ENCODE data around the gene ABI3BP. TPM values are rescaled to one million over a fixed set of nuclear protein-coding genes. Genes with fewer than 3 reads are reported as not detected.

The ABI3BP gene
- polyA plus RNA-seq, 1 of the 3 experiments (the other 2 are of a cell fraction): 8.4 TPM

- H3K27me3 ChIP-seq (ENCODE audit: insufficient read depth): no peaks in the 10 kb centered on the region
- H3K36me3 ChIP-seq (replicated peaks in 1 of 2; ENCODE audit: control insufficient read depth in 1 of 2, insufficient read depth in 2 of 2, low read length in 1 of 2): no peaks in the 10 kb centered on the region
- H4K20me1 ChIP-seq (ENCODE audit: insufficient read depth): no peaks in the 10 kb centered on the region
- H3K9me2 ChIP-seq: no peaks in the 10 kb centered on the region
- DNase-seq: no peak
- no peak overlapping the region for H3K4me3 ChIP-seq (ENCODE audit: low read depth in 2 of 2, low read length in 1 of 2)
- peaks cover 26% of the 10 kb centered on the region for H3F3A ChIP-seq (replicated peaks; ENCODE audit: insufficient read depth)
- ChIA-PET POLR2A (no interaction called here), CTCF (no interaction called here)
- 66% methylated on average over 3 of the region's 3 CpGs for WGBS (ENCODE audit: low lambda C conversion rate)
- H3K79me2 ChIP-seq (ENCODE audit: insufficient read depth): no peaks in the 10 kb centered on the region
- H2AFZ ChIP-seq (ENCODE audit: low read depth): no peak overlapping the region; the same call in 1 of the 2 replicates
- no peak for TF ChIP-seq RFX5 (IDR thresholded peaks at IDR 0.05; ENCODE audit: low read length)
- no peak for TF ChIP-seq NFIC (IDR thresholded peaks at IDR 0.05; ENCODE audit: borderline replicate concordance)
- no peak for TF ChIP-seq FOXM1 (IDR thresholded peaks at IDR 0.05; ENCODE audit: low read depth)
- TF ChIP-seq JUND (IDR thresholded peaks at IDR 0.05): no peak
- TF ChIP-seq TEAD4 (IDR thresholded peaks at IDR 0.05; ENCODE audit: borderline replicate concordance, insufficient read depth): no peak
- no peak for TF ChIP-seq CTCF (IDR thresholded peaks at IDR 0.05)
- TF ChIP-seq FOSL2 (IDR thresholded peaks at IDR 0.05; ENCODE audit: borderline replicate concordance, low read depth): no peak
- TF ChIP-seq GABPA (IDR thresholded peaks at IDR 0.05; ENCODE audit: low read depth): no peak
- TF ChIP-seq TCF12 (IDR thresholded peaks at IDR 0.05): no peak
- TF ChIP-seq ZBTB33 (IDR thresholded peaks at IDR 0.05; ENCODE audit: borderline replicate concordance, low read depth): no peak
- H3K4me2 ChIP-seq: peak overlapping the region; percentile 20
- peak overlapping the region; percentile 60 to 92; a peak in 3 of 4 replicates for H3K27ac ChIP-seq (ENCODE audit: low read depth in 2 of 2, low read length in 1 of 2)
- H3K9me3 ChIP-seq: peaks cover 3% of the 10 kb centered on the region; the same call in 1 of the 2 replicates
- peaks cover 0 to 15% of the 10 kb centered on the region in 2 experiments; a peak in 3 of 4 replicates for H3K4me1 ChIP-seq (ENCODE audit: control insufficient read depth in 1 of 2, insufficient read depth in 2 of 2, low read depth in 1 of 2, low read length in 1 of 2)
- H3K9ac ChIP-seq: peak overlapping the region; percentile 20
These were observed 43.5 kb upstream of the ABI3BP start for GRCh38 chr3:101036676-101037075.

- H3K4me2 ChIP-seq: peak overlapping the region; percentile 68; the same call in 1 of the 2 replicates
- no peaks in the 10 kb centered on the region for H3K36me3 ChIP-seq (replicated peaks in 1 of 2; ENCODE audit: control insufficient read depth in 1 of 2, insufficient read depth in 2 of 2, low read length in 1 of 2)
- no peak for DNase-seq
- peaks cover 3% of the 10 kb centered on the region; the same call in 1 of the 2 replicates for H3K9me3 ChIP-seq
- ChIA-PET CTCF (no interaction called here), POLR2A (no interaction called here)
- H3K4me1 ChIP-seq (ENCODE audit: control insufficient read depth in 1 of 2, insufficient read depth in 2 of 2, low read depth in 1 of 2, low read length in 1 of 2): peaks cover 0 to 15% of the 10 kb centered on the region in 2 experiments; a peak in 3 of 4 replicates
- no peaks in the 10 kb centered on the region for H3K9me2 ChIP-seq
- H3F3A ChIP-seq (replicated peaks; ENCODE audit: insufficient read depth): peaks cover 22% of the 10 kb centered on the region
- no peaks in the 10 kb centered on the region for H3K27me3 ChIP-seq (ENCODE audit: insufficient read depth)
- no peaks in the 10 kb centered on the region for H4K20me1 ChIP-seq (ENCODE audit: insufficient read depth)
- no peak overlapping the region; a peak in 1 of 4 replicates for H3K4me3 ChIP-seq (ENCODE audit: low read depth in 2 of 2, low read length in 1 of 2)
- H3K79me2 ChIP-seq (ENCODE audit: insufficient read depth): no peaks in the 10 kb centered on the region
- WGBS (ENCODE audit: low lambda C conversion rate): 13% methylated on average over 1 of the region's 1 CpG
- H2AFZ ChIP-seq (ENCODE audit: low read depth): no peak overlapping the region; the same call in 1 of the 2 replicates
- peak overlapping the region; percentile 71 for H3K9ac ChIP-seq
- peak overlapping the region; percentile 60 to 92; a peak in 3 of 4 replicates for H3K27ac ChIP-seq (ENCODE audit: low read depth in 2 of 2, low read length in 1 of 2)
- no peak for TF ChIP-seq NRF1 (IDR thresholded peaks at IDR 0.05; ENCODE audit: low read depth, low read length)
- TF ChIP-seq MAX (IDR thresholded peaks at IDR 0.05; ENCODE audit: low read depth): peak; percentile 61; the same call in 1 of the 2 replicates
- peak; percentile 95 for TF ChIP-seq JUND (IDR thresholded peaks at IDR 0.05)
- TF ChIP-seq GATA2 (CRISPR knock-in tag; IDR thresholded peaks at IDR 0.05): no peak
- TF ChIP-seq RFX5 (IDR thresholded peaks at IDR 0.05; ENCODE audit: low read length): no peak
- TF ChIP-seq EP300 (IDR thresholded peaks at IDR 0.05; ENCODE audit: borderline replicate concordance in 1 of 2, low read depth in 1 of 2, low read length in 1 of 2): peak; percentile 61 to 97; a peak in 3 of 4 replicates
- no peak for TF ChIP-seq MXI1 (IDR thresholded peaks at IDR 0.05; ENCODE audit: low read depth, low read length)
- TF ChIP-seq FOSL2 (IDR thresholded peaks at IDR 0.05; ENCODE audit: borderline replicate concordance, low read depth): peak; percentile 85
- TF ChIP-seq GABPA (IDR thresholded peaks at IDR 0.05; ENCODE audit: low read depth): no peak
- 0 out of 2 replicates have a peak, but pooled peaks have one; percentile 30 for TF ChIP-seq ZBTB33 (IDR thresholded peaks at IDR 0.05; ENCODE audit: borderline replicate concordance, low read depth)
- TF ChIP-seq TCF12 (IDR thresholded peaks at IDR 0.05): peak; percentile 98
- no peak for TF ChIP-seq RAD21 (IDR thresholded peaks at IDR 0.05; ENCODE audit: low read length)
- no peak for TF ChIP-seq TAF1 (IDR thresholded peaks at IDR 0.05; ENCODE audit: borderline replicate concordance, low read depth, low read length)
- TF ChIP-seq SMC3 (IDR thresholded peaks at IDR 0.05; ENCODE audit: low read depth, low read length): no peak; the same call in 1 of the 2 replicates
These were observed 43.0 kb upstream of the ABI3BP start for GRCh38 chr3:101036213-101036618.
